IPS DF 4.7 (cell line): ENCODE results near the gene ZFYVE26.

ENCODE experiments used
- DNase-seq: peaks from one replicate; pipeline ENCODE4 v3.0.0-alpha.2; 2013; ENCODE audit warnings: low spot score; ENCODE audit errors: extremely low read depth

The ZFYVE26 gene

DNA sequence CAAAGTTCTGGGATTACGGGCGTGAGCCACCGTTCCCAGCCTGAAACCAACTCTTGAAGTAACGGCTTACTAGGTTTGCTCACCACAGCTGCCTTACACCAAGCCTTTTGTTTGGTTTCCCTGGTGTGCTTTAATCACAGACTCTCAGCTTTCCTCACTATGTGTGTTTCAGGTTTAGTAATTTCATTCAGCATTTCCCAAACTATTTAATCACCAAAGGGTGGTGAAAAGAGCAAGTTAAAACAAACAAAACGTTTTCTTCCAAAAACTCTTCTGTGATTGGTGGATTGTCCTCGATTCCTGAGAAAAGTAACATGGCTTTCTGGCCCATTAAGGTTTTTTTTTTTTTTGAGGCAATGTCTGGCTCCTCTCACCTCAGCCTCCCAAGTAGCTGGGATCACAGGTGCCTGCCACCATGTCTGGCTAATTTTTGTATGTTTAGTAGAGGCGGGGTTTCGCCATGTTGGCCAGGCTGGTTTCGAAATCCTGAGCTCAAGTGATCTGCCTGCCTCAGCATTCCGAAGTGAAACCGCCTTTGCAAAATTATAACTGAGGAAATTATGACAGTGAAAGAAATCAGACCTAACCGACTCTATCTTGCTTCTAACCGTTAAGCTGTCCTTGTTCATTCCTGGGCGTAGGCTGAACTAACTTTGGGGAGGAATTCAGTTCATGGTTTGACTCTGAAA lies 1.5 kb upstream of the ZFYVE26 start:
- no peak for DNase-seq

GRCh38 chr14:67815573-67816225 lies 691 bp downstream of the ZFYVE26 start:
- DNase-seq, result no peak

- DNase-seq, result no peak
These were observed 1.6 kb downstream of the ZFYVE26 start for GRCh38 chr14:67814821-67815220.

- no peak for DNase-seq
These were observed 10.1 kb downstream of the ZFYVE26 start for GRCh38 chr14:67806246-67806645.

GRCh38 chr14:67800743-67801142 lies 15.6 kb downstream of the ZFYVE26 start:
- DNase-seq, result no peak

- no peak for DNase-seq
These were observed 17.7 kb downstream of the ZFYVE26 start for GRCh38 chr14:67798731-67799130.

DNA sequence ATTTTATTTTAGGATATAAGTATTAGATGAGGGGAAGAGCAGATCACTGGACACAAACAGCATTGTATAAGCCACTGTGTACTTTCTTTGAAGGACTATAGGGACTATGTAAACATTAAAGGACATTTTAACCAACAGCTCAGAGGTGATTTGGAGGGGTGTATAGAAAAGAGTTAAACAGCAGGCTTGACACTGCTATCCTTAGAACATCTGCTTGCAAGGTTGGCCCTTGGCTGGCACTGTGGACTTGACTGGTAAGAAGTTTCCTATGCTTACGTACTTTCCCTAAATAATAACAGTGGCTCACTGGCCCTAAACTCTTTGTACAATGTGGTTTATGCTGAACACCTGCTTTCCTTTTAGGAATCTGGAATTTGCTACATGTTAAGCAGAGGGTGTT lies 28.7 kb downstream of the ZFYVE26 start:
- DNase-seq, result no peak

GRCh38 chr14:67785270-67786109 lies 30.9 kb downstream of the ZFYVE26 start:
- no peak for DNase-seq

DNA sequence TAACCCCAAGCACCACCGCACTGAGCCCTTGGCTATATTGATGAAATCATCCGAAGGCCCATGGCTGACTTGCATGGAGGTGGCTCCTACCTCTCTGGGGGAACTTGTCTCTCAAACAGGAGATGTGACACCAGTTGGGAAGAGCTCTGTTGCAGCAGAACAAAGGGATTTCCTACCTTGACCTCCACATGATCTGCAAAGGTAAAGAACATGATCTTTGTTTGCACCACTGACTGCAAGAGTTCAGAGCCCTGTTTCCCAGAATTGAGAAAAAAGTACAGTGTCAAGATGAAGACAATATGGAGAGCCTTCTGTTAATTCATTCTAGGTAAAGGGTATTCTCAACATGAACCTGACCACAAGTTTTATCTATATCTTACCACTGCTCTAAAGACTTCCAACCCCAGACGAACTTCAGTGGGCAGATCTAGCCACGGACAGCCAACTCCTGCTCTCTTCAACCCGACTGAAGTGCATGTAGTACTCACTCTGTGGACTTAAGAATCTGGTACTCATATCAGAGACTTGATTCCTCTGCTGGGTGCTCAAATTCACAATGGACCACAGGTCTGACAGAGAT lies 32.1 kb downstream of the ZFYVE26 start:
- no peak for DNase-seq

GRCh38 chr14:67782090-67782489 lies 34.3 kb downstream of the ZFYVE26 start:
- no peak for DNase-seq

- no peak for DNase-seq
These were observed 37.6 kb downstream of the ZFYVE26 start for GRCh38 chr14:67778792-67779191.

DNA sequence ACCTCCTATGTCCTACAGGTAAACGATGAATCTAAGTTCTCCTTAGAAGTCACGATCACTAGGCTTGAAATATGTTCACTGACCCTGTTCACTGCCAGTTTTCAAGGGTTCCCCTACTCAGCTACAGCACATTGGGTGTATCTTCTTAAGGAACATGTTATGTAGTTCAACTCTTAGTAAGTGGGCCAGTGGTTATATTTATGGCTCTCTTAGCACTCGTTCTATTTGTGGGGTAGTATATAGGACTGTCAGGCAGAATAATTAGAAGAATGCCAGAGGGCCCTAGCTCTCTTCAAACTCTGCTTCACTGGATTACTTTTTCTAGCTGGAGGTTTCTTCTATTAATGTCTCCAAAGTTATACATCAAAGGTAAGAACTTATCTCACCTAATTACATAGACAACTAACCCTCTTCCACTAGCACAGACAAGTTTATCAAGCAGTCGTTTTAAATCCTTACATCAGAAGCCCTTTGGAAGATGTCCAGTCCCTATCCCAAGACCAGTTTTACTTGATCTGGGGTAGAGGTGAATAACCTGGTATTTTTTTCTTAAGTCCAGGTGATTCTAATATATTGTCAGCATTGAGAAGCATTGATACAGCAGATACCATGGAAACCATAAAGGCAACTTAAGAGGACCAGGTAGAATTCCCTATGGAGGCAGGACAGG lies 39.6 kb downstream of the ZFYVE26 start:
- no peak for DNase-seq

DNA sequence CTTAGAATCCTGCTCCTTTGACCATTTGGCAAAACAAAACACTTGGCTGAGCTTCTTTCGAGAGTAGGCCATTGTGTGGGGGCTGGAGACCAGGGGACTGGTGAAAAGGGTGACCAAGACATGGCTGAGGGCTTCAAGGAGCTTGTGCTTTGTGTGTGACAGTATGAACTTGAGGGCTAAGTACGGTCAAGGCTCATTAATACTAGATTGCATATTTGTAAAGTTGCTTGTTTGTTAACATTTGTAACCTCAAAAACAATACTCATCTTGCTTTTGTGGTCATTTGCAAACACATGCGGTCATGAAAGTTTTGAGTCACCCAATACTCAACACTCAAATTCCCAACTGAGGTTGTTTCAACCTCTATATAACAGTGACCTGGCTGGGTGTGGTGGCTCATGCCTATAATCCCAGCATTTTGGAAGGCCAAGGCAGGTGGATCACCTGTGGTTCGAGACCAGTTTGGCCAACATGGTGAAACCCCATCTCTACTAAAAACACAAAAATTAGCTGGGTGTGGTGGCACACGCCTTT lies 42.5 kb downstream of the ZFYVE26 start:
- DNase-seq, result no peak

GRCh38 chr14:67768219-67768618 lies 48.2 kb downstream of the ZFYVE26 start:
- DNase-seq, result no peak

DNA sequence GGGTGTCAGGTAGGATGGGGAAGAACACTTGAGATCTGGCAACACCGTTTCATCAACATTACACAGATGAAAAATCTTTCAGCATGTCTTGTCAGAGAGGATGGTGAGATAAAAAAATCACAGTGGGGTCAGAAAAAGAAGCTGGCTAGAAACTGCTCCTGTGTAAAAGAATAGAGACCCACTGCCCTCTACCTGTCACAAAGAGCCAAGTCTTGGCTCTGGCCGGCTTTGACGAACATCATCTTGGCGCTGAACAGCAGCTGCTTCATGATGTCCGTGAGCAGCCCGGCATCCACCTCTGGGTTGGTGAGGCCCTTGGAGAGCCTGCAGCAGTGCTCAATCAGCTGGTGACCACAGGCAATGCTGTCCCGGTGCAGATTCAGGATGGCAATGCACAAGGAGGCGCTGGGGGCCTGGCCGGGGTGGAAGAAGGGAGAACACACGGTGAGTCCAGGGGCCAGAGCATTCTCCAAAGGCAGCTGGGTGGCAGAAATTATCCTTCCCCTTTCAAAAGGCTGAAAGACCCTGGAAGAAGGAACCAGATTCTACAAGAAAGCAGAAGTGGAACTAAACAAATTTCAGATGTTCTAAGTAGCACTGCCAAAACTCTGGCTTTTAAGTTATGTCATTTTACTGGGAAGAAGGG lies 50.2 kb downstream of the ZFYVE26 start:
- DNase-seq, result no peak

DNA sequence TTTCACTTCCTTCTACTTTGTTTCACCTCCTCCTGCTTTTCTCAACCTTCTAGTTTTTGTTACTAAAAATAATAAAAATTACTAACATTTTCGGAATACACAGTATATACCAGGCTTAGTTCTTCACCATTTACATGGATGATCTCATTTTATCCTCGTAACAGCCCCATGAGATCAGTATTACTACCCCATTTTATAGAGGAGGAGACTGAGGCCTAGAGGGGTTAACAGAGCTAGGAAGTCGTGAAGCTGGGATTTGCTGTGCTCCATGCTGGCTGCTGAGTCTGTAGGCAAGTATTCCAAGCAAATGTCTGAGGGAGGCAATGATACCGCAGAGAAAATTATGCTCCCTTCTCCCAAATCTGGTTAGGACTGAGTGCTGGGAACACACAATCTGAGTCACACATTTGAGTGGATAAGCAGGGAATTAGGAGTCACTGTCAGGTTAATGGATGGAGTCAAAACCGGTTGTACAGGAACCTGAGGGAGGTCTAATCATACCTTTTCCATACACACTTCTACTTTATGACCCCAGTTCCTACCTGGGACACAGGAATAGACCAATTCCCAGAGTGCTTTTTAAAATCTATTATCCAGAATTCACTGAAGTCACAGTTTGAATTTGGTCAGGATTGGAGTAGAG lies 51.1 kb downstream of the ZFYVE26 start:
- no peak for DNase-seq

DNA sequence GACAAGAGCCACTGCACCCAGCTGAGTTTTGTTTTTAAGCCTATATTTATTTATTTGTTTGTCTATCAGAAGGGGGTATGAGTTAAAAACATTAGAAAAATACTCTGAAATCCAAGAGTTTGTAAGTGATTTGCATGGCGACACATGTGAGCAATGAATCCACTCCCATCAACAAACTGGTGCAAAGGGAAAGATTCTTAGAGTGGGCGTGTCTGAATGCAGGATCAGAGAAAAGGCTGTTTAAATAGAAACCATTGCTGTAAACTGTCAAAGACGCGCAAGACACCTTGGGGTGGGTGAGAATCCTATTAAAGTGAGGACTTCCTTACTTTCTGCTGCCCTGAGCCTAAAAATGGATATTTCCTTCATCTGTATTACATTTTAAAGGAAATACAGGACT lies 51.9 kb downstream of the ZFYVE26 start:
- no peak for DNase-seq

- no peak for DNase-seq
These were observed 53.1 kb downstream of the ZFYVE26 start for GRCh38 chr14:67763158-67763822.

DNA sequence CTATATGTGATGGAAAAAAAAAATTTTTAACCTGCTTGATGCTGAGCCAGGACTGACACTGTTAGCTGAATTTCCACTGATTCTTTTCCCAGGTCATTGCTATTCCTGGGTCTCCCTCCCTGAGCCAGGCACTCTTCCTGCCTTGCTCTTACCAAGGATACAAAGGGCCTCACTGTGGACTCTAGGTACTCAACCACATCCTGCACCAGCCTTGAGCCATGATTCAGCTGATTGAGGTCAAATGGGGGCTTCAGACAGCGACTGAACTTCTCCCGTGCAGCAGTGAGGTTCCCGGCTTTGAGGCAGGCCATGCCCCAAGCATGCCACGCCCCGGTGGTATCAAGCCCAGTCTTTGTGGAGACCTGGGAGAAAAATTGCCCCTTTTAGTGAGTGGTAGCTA lies 54.3 kb downstream of the ZFYVE26 start:
- no peak for DNase-seq

DNA sequence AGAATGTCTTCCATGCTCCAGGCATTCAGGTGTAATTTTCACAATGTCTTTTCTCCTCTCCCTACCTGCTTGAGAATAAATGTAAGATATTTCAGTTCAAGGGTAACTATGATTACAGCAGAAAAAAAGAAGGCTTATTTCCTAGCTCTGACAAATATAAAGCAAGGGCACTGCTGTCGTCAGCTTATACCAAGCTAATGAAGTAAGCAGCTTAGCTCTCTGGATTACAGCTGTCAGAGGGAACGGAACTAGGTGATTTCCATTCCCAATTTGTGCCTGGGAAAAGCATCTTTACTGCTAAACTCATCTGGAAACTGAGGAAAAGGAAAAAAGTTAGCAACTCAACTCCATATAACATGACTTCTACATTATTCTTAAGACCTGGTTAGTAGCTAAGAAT lies 56.5 kb downstream of the ZFYVE26 start:
- DNase-seq, result no peak
